HepG2 (cell line): ENCODE data around the gene LSM12. TPM values are rescaled to one million over a fixed set of nuclear protein-coding genes. Genes with fewer than 3 reads are reported as not detected.

Source experiments
- AHDC1 ChIP-seq: sonication (generic); formaldehyde crosslinking; IDR thresholded peaks from 2 replicates; pipeline ENCODE4 v1.5.1; 2020; ENCODE audit warnings: mild to moderate bottlenecking, missing genetic modification reagents, borderline replicate concordance
- CHCHD3 ChIP-seq: sonication (generic); formaldehyde crosslinking; IDR thresholded peaks from 2 replicates; pipeline ENCODE4 v1.8.0; 2022; ENCODE audit warnings: mild to moderate bottlenecking, missing genetic modification reagents, moderate library complexity
- GATA4 ChIP-seq: sonication (generic); IDR thresholded peaks from 2 replicates; pipeline ENCODE4 v1.6.1; 2016; ENCODE audit warnings: antibody characterized with exemption, low read depth, borderline replicate concordance
- GFI1 ChIP-seq: sonication (generic); formaldehyde crosslinking; IDR thresholded peaks from 2 replicates; pipeline ENCODE4 v1.5.0; 2020; ENCODE audit warnings: missing genetic modification reagents, mild to moderate bottlenecking, borderline replicate concordance
- SIN3A ChIP-seq: IDR thresholded peaks from 2 replicates; pipeline ENCODE4 v1.6.1; 2011; ENCODE audit warnings: low read depth, mild to moderate bottlenecking, control low read depth, low read length, borderline replicate concordance
- TAF15 ChIP-seq: fragments of 200-400 bp; formaldehyde crosslinking; IDR thresholded peaks from one replicate; pipeline ENCODE4 v1.6.1; 2018; ENCODE audit warnings: mild to moderate bottlenecking, low read depth, low read length; ENCODE audit not compliant: poor library complexity, severe bottlenecking
- TEF ChIP-seq: sonication (generic); formaldehyde crosslinking; IDR thresholded peaks from 2 replicates; pipeline ENCODE4 v1.5.0; 2020; ENCODE audit warnings: missing genetic modification reagents
- ZNF362 ChIP-seq: sonication (generic); formaldehyde crosslinking; IDR thresholded peaks from 2 replicates; pipeline ENCODE4 v1.4.0; 2020; ENCODE audit warnings: missing genetic modification reagents, mild to moderate bottlenecking, borderline replicate concordance
- ZNF432 ChIP-seq: sonication (generic); formaldehyde crosslinking; IDR thresholded peaks from 2 replicates; pipeline ENCODE4 v1.5.0; 2020; ENCODE audit warnings: missing genetic modification reagents, mild to moderate bottlenecking, borderline replicate concordance
- ZNF513 ChIP-seq: sonication (generic); formaldehyde crosslinking; conservative IDR thresholded peaks from 2 replicates; pipeline ENCODE4 v1.5.0; 2020; ENCODE audit warnings: missing genetic modification reagents
- ZNF564 ChIP-seq: sonication (generic); formaldehyde crosslinking; IDR thresholded peaks from 2 replicates; pipeline ENCODE4 v1.8.1; 2023; ENCODE audit warnings: mild to moderate bottlenecking, missing genetic modification reagents
- ZNF773 ChIP-seq: sonication (generic); formaldehyde crosslinking; IDR thresholded peaks from 2 replicates; pipeline ENCODE4 v1.4.0; 2020; ENCODE audit warnings: missing genetic modification reagents, borderline replicate concordance
- ZNF776 ChIP-seq: sonication (generic); formaldehyde crosslinking; IDR thresholded peaks from 2 replicates; pipeline ENCODE4 v1.4.0; 2020; ENCODE audit warnings: mild to moderate bottlenecking, missing genetic modification reagents
- polyA plus RNA-seq, 8 experiments: library from polyadenylated mRNA; depleted of rRNA in 3 of 8; stranded (reverse) in 7 of 8; unstranded in 1 of 8; fragments of >200 nt; fragmentation: Illumina TruSeq in 4 of 8; extraction: Trizol in 4 of 8; gene quantifications; 2 replicates each; pipeline versions ENCODE4 v1.2.1 to v1.2.3, GENCODE V29; 2011 to 2016; ENCODE audit warnings: low read depth in 4 of 8, missing spikeins in 1 of 8, mixed read lengths in 1 of 8; ENCODE audit not compliant: insufficient read depth in 1 of 8
- total RNA-seq, 5 experiments: library from RNA; depleted of rRNA; stranded (reverse); fragments of >200 nt; fragmentation: Illumina TruSeq; extraction: Trizol; gene quantifications; 2 replicates each; pipeline ENCODE4 v1.2.3, GENCODE V29; 2016; ENCODE audit warnings: low read depth in 1 of 5
- TF ChIP-seq, protein P1 (sequence below): sonication (generic); formaldehyde crosslinking; conservative IDR thresholded peaks from 2 replicates; pipeline ENCODE4 v1.4.0; 2020; ENCODE audit warnings: missing genetic modification reagents

The LSM12 gene
- total and polyA plus RNA-seq, 2 of the 13 experiments (the other 11 are each of a cell fraction or from before 2014, with no cell fraction given), result 52.8 to 55.7 TPM

GRCh38 chr17:44066204-44066930 lies at the start of gene LSM12 (continued):
- peak; percentile 46; the same call in 1 of the 2 replicates for TF ChIP-seq SIN3A
- 0 out of 2 replicates have a peak, but pooled peaks have one; percentile 19 for TF ChIP-seq CHCHD3 (CRISPR knock-in tag)
- no peak for TF ChIP-seq ZNF513
- 0 out of 2 replicates have a peak, but pooled peaks have one; percentile 76 for TF ChIP-seq ZNF776 (CRISPR knock-in tag)
- no peak for TF ChIP-seq ZNF773 (CRISPR knock-in tag)
- peak; percentile 64; the same call in 1 of the 2 replicates for TF ChIP-seq GFI1 (CRISPR knock-in tag)
- TF ChIP-seq TEF, result no peak; the same call in 1 of the 2 replicates
- TF ChIP-seq ZNF362 (CRISPR knock-in tag), result peak; percentile 28; the same call in 1 of the 2 replicates
- TF ChIP-seq ZNF564, result peak; percentile 73
- TF ChIP-seq AHDC1 (CRISPR knock-in tag), result no peak
- no peak for TF ChIP-seq ZNF432
- no peak for TF ChIP-seq GATA4
- peak; percentile 82 for TF ChIP-seq TAF15
- TF ChIP-seq, protein P1, sequence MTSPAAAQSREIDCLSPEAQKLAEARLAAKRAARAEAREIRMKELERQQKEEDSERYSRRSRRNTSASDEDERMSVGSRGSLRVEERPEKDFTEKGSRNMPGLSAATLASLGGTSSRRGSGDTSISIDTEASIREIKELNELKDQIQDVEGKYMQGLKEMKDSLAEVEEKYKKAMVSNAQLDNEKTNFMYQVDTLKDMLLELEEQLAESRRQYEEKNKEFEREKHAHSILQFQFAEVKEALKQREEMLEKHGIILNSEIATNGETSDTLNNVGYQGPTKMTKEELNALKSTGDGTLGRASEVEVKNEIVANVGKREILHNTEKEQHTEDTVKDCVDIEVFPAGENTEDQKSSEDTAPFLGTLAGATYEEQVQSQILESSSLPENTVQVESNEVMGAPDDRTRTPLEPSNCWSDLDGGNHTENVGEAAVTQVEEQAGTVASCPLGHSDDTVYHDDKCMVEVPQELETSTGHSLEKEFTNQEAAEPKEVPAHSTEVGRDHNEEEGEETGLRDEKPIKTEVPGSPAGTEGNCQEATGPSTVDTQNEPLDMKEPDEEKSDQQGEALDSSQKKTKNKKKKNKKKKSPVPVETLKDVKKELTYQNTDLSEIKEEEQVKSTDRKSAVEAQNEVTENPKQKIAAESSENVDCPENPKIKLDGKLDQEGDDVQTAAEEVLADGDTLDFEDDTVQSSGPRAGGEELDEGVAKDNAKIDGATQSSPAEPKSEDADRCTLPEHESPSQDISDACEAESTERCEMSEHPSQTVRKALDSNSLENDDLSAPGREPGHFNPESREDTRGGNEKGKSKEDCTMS (CRISPR knock-in tag), result no peak
